Measurements from ENCODE around the gene ALMS1. TPM values are rescaled to one million over a fixed set of nuclear protein-coding genes. Genes with fewer than 3 reads are reported as not detected.

ALMS1 gene
- total and polyA plus RNA-seq, 2 donors (not counting 3 experiments of a cell fraction or from before 2014, with no cell fraction given): 5.7 to 15.4 TPM

DNA sequence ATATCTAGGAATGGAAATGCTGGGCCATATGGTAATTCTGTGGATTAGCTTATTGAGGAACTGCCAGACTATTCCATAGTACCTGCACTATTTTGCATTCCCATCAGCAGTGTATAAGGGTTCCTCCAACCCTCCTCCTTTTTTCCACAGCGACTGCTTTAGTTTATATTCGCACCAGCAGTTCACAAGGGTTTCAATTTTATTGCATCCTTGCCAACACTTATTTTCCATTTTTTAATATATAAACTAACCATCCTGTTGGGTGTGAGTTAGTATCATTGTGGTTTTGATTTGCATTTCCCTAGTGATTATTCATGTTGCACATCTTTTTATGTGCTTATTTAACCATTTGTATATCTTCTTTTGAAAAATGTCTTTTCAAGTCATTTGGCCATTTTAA, 189.6 kb downstream of the ALMS1 start:
- intact Hi-C loops (cut with micrococcal nuclease): no loop called here
- no peaks in the 10 kb centered on the region for H3K9me1 ChIP-seq (replicated peaks; ENCODE audit: control insufficient read depth, extremely low read depth, insufficient read depth, low read length)
- FAIRE-seq (no peak), DNase-seq (ENCODE audit: low read depth, low spot score) (no peak)
- BruUV-seq (replicated peaks): no TSS peak
- no peak for TF ChIP-seq JUN (IDR thresholded peaks at IDR 0.05; ENCODE audit: borderline replicate concordance, insufficient read depth, insufficient read length, low read depth)
- H2AFZ ChIP-seq (ENCODE audit: low read depth, low read length): no peak overlapping the region
- no peaks in the 10 kb centered on the region for H3K27me3 ChIP-seq (ENCODE audit: control insufficient read depth in 2 of 2, insufficient read depth in 2 of 2, low read length in 2 of 2)
- no peaks in the 10 kb centered on the region for H3K79me2 ChIP-seq (ENCODE audit: control insufficient read depth, insufficient read depth, low read length)
- H3K4me3 ChIP-seq (replicated peaks in 1 of 3; ENCODE audit: insufficient read depth in 1 of 3, low read depth in 1 of 3, low read length in 3 of 3): no peak overlapping the region
- ChIA-PET CTCF (no interaction called here), POLR2A (no interaction called here)
- dilution Hi-C loops (cut with MboI; ENCODE audit: extremely low pct_ligation_motif_present, low sequenced_read_pairs): no loop called here
- no peaks in the 10 kb centered on the region for H3K9me3 ChIP-seq (replicated peaks; ENCODE audit: control insufficient read depth, insufficient read depth, low read length)
- H3K36me3 ChIP-seq (ENCODE audit: control insufficient read depth in 2 of 2, extremely low read depth in 1 of 2, insufficient read depth in 2 of 2, low read length in 2 of 2): no peaks in the 10 kb centered on the region
- no peak overlapping the region for H3K4me2 ChIP-seq (ENCODE audit: insufficient read depth, low read length)
- no peak overlapping the region for H3K27ac ChIP-seq (ENCODE audit: insufficient read depth, low read depth, low read length)
- no peak overlapping the region for H3K9ac ChIP-seq (replicated peaks; ENCODE audit: extremely low read depth, insufficient read depth, low read length)
- H3K4me1 ChIP-seq (ENCODE audit: control insufficient read depth, extremely low read depth, insufficient read depth, low read length): no peaks in the 10 kb centered on the region
- H4K20me1 ChIP-seq (replicated peaks; ENCODE audit: control insufficient read depth, extremely low read depth, insufficient read depth, low read length): no peaks in the 10 kb centered on the region

DNA sequence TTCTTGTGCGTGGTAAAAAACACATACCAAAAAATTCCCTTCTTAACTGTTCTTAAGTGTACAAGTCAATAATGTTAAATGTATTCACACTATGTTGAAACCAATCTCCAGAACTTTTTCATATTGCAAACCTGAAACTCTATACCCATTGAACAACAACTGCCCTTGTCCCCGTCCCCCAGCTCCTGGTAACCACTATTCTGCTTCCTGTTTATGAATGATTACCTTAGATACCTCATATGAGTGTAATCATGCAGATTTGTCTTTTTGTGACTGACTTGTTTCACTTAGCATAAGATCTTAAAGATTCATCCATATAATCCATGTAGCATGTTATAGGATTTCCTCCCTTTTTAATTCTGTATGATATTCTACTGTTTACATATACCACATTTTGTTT, 196.7 kb downstream of the ALMS1 start:
- Histone ChIP-seq H3K4me2 (ENCODE audit: insufficient read depth, low read length) (no peak overlapping the region), H3K79me2 (ENCODE audit: control insufficient read depth, insufficient read depth, low read length) (no peaks in the 10 kb centered on the region), H3K27ac (ENCODE audit: insufficient read depth, low read depth, low read length) (no peak overlapping the region), H3K27me3 (ENCODE audit: control insufficient read depth in 2 of 2, insufficient read depth in 2 of 2, low read length in 2 of 2) (no peaks in the 10 kb centered on the region), H4K20me1 (replicated peaks; ENCODE audit: control insufficient read depth, extremely low read depth, insufficient read depth, low read length) (no peaks in the 10 kb centered on the region), H2AFZ (ENCODE audit: low read depth, low read length) (no peak overlapping the region), H3K4me1 (ENCODE audit: control insufficient read depth, extremely low read depth, insufficient read depth, low read length) (no peaks in the 10 kb centered on the region), H3K4me3 (replicated peaks in 1 of 3; ENCODE audit: insufficient read depth in 1 of 3, low read depth in 1 of 3, low read length in 3 of 3) (no peak overlapping the region), H3K9me3 (replicated peaks; ENCODE audit: control insufficient read depth, insufficient read depth, low read length) (no peaks in the 10 kb centered on the region), H3K36me3 (ENCODE audit: control insufficient read depth in 2 of 2, extremely low read depth in 1 of 2, insufficient read depth in 2 of 2, low read length in 2 of 2) (no peaks in the 10 kb centered on the region), H3K9me1 (replicated peaks; ENCODE audit: control insufficient read depth, extremely low read depth, insufficient read depth, low read length) (no peaks in the 10 kb centered on the region), H3K9ac (replicated peaks; ENCODE audit: extremely low read depth, insufficient read depth, low read length) (no peak overlapping the region)
- FAIRE-seq: no peak
- DNase-seq (ENCODE audit: low read depth, low spot score): no peak
- POLR2A ChIA-PET: no interaction called here
- CTCF ChIA-PET: interaction anchor here (1.6 kb wide), 1 partner anchor 9 kb away, joined by 4 read pairs; no protein-coding TSS in a partner anchor
- no TSS peak for BruUV-seq (replicated peaks)
- TF ChIP-seq POLR2A (IDR thresholded peaks at IDR 0.05; ENCODE audit: low read depth, low read length): no peak
- no peak for TF ChIP-seq EZH2 (IDR thresholded peaks at IDR 0.05; ENCODE audit: borderline replicate concordance, low read depth, low read length, severe bottlenecking)
- TF ChIP-seq MYC (IDR thresholded peaks at IDR 0.05; ENCODE audit: low read depth, low read length): no peak
- TF ChIP-seq FOS (IDR thresholded peaks at IDR 0.05; ENCODE audit: borderline replicate concordance, insufficient read depth, low read length): no peak
- TF ChIP-seq, protein P1, sequence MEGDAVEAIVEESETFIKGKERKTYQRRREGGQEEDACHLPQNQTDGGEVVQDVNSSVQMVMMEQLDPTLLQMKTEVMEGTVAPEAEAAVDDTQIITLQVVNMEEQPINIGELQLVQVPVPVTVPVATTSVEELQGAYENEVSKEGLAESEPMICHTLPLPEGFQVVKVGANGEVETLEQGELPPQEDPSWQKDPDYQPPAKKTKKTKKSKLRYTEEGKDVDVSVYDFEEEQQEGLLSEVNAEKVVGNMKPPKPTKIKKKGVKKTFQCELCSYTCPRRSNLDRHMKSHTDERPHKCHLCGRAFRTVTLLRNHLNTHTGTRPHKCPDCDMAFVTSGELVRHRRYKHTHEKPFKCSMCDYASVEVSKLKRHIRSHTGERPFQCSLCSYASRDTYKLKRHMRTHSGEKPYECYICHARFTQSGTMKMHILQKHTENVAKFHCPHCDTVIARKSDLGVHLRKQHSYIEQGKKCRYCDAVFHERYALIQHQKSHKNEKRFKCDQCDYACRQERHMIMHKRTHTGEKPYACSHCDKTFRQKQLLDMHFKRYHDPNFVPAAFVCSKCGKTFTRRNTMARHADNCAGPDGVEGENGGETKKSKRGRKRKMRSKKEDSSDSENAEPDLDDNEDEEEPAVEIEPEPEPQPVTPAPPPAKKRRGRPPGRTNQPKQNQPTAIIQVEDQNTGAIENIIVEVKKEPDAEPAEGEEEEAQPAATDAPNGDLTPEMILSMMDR (IDR thresholded peaks at IDR 0.05; ENCODE audit: extremely low read depth in 1 of 2, insufficient read depth in 1 of 2, low read depth in 1 of 2, low read length in 2 of 2): no peak
- no peak for TF ChIP-seq JUN (IDR thresholded peaks at IDR 0.05; ENCODE audit: borderline replicate concordance, insufficient read depth, insufficient read length, low read depth)
- TF ChIP-seq, protein P2, sequence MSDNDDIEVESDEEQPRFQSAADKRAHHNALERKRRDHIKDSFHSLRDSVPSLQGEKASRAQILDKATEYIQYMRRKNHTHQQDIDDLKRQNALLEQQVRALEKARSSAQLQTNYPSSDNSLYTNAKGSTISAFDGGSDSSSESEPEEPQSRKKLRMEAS (IDR thresholded peaks at IDR 0.05; ENCODE audit: insufficient read depth, insufficient read length): no peak
- TF ChIP-seq GATA2 (IDR thresholded peaks at IDR 0.05; ENCODE audit: insufficient read depth, insufficient read length, low read depth, low read length): no peak
- no peak for TF ChIP-seq POLR2AphosphoS5 (IDR thresholded peaks at IDR 0.05; ENCODE audit: insufficient read depth, low read depth, low read length)
- dilution Hi-C loops (cut with MboI; ENCODE audit: extremely low pct_ligation_motif_present, low sequenced_read_pairs) (no loop called here), intact Hi-C loops (cut with micrococcal nuclease) (no loop called here)
